ENCODE data around the gene CST9.
"Not testable (repeated sequence)": the region's sequence is repeated elsewhere in the genome, so short reads cannot be mapped to it uniquely, and the experiment has no call there.

DNA sequence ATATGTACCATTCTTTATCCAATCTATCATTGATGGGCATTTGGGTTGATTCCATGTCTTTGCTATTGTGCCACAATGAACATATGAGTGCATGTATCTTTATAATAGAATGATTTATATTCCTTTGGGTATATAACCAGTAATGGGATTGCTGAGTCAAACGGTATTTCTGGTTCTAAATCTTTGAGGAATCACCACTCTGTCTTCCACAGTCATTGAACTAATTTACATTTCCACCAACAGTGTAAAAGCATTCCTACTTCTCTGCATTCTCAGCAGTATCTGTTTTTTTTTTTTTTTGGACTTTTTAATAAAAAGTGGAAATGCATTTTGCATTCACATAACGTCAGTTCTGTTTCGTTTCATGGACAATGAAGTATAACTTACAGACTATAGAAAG is 16.7 kb upstream of the CST9 start:
- TF ChIP-seq POLR2A, POLR2AphosphoS5, TAF1, POU2F2, SPI1 (IDR thresholded peaks at IDR 0.05; ENCODE audit: low read depth, low read length): not testable (repeated sequence)
